NCI-H1092 (cell line): ENCODE measurements around the gene TMEM89.

Source experiments
- DNase-seq: peaks from one replicate; lab custom pipeline; 2025; lab: John Stamatoyannopoulos, UW

Gene TMEM89

GRCh38 chr3:48587686-48588085, 33.9 kb downstream of the TMEM89 start:
- no peak for DNase-seq

- DNase-seq: no peak
Observed at GRCh38 chr3:48585411-48585810, 36.2 kb downstream of the TMEM89 start.

- no peak for DNase-seq
Observed at GRCh38 chr3:48584836-48585235, 36.7 kb downstream of the TMEM89 start.

- DNase-seq: no peak
Observed at GRCh38 chr3:48581621-48582481, 39.7 kb downstream of the TMEM89 start.

- DNase-seq: no peak
Observed at GRCh38 chr3:48576647-48577046, 44.9 kb downstream of the TMEM89 start.

GRCh38 chr3:48575366-48575765, 46.2 kb downstream of the TMEM89 start:
- no peak for DNase-seq

- no peak for DNase-seq
Observed at GRCh38 chr3:48573973-48574585, 47.5 kb downstream of the TMEM89 start.

GRCh38 chr3:48572517-48572916, 49.1 kb downstream of the TMEM89 start:
- DNase-seq: no peak

GRCh38 chr3:48571938-48572337, 49.6 kb downstream of the TMEM89 start:
- DNase-seq: no peak
